Measurements from ENCODE around the gene KRTAP10-12.

The KRTAP10-12 gene

GRCh38 chr21:44699502-44700001 is 2.6 kb downstream of the KRTAP10-12 start:
- DNase-seq: no peak

DNA sequence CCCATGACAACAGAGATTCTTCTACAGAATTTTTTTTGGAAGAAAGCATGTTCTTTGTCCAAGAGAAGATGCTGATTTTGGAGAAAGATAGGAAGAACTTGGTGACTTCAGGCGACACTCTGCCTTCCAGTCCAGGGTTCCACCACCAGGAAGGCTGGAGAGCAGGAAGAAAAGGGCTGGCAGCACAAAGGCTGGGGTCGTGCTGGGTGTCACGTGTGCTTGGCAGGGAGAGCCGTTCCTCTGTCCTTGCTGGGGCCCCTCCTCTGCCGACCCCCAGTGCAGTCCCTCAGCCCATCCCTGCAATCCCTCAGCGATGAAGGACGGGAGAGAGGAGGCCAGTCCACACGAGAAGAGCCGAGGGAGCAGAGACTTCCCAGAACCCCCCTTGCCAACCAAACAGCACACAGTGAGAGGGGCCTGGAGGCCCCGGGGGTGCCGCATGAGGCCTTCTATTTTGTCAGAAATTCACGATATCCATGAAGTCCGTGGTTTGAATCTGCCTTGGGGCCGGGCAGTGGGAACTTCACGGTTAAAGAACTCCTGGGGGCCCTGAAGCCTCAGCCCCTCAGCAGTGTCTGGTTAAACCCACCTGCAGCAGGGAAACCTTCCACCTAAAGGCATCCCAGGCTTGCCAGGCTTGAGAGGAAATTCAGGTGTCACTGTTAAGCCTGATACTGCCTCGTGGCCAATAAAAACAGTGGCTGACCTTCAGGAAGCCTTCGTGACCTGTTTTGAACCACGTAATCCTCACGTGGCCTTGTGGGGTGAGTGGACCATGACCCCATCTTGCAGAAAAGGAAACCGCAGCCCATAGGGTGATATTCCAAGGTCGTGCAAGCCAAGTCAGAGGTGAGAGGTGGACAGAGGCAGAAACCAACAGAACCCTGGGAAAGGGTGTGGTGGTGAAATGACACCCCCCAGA is 3.4 kb downstream of the KRTAP10-12 start:
- no peak for DNase-seq

DNA sequence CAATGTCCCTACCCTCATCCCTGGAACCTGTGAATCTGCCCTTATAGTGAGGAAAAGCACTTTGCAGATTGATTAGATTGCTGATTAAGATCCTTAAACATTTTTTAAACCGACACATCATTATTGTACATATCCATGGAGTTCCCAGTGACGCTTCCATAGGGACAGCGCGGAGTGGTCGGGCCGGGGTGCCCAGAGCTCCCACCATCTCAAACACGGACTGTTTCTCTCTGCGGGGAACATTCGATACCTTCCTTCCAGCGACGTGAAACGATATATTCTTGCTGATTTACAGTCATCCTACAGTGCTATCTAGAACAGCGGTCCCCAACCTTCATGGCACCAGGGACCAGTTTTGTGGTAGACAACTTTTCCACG is 4.0 kb downstream of the KRTAP10-12 start:
- DNase-seq: no peak

GRCh38 chr21:44701541-44701940 is 4.6 kb downstream of the KRTAP10-12 start:
- DNase-seq: peak; percentile 37

DNA sequence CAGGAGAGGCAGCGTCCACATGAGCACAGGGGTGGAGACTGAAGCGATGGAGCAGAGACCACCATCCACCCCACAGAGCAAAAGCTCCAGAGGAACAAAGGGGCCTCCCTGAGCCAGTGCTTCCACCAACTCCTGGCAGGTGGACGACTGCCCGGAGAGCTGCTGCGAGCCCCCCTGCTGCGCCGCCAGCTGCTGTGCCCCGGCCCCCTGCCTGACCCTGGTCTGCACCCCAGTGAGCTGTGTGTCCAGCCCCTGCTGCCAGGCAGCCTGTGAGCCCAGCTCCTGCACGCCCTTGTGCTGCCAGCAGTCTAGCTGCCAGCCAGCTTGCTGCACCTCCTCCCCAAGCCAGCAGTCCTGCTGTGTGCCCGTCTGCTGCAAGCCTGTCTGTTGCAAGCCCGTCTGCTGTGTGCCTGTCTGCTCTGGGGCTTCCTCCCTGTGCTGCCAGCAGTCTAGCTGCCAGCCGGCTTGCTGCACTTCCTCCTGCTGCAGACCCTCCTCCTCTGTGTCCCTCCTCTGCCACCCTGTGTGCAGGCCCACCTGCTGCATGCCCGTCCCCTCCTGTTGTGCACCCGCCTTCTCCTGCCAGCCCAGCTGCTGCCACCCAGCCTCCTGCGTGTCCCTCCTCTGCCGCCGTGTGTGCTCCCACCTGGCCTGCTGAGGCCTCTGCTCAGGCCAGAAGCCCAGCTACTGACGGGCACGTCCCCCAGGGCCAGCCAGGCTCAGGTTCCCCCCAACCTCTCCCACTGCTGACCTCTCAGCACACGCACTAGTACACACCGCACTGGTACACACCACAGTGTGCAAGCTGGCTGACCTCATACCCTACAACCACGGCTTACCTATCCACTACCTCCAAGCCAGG is 5.4 kb downstream of the KRTAP10-12 start:
- DNase-seq: no peak

DNA sequence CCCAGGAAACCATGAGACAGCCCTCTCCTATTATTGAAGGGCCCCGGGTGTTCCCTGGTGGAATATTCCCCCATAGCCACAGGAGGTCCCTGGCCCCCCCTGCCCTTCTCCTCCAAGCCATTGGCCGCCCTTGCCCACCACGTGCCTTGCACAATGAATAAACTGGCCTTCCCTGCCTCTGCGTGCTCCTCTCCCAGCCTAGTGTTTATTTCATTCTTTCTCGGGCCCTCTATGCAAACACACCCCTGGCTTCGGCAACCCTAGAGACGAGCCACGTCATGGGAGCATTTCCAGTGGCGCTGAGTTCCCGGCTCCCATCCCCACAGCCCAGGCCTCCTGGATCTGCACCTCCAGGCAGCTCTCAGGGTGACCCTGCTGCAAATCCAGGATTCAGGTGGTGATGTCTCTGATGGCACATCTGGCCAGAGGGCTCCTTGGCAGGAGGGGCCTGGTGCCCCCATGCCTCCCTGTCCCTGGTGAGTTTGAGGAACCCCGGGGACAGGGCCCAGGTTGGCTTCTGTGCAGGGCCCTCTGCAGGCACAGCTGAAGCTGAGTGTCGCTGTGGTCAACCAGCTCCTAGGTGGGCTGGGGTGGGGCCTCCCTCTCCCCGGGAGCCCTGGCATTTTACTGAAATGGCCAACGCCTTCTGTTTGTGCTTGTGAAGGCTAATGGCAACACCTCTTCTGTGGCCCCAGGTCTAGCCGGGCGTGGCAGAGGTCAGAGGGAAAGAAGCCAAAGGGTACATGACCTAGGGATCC is 6.2 kb downstream of the KRTAP10-12 start:
- DNase-seq: no peak

GRCh38 chr21:44703731-44704635 is 7.0 kb downstream of the KRTAP10-12 start:
- no peak for DNase-seq

DNA sequence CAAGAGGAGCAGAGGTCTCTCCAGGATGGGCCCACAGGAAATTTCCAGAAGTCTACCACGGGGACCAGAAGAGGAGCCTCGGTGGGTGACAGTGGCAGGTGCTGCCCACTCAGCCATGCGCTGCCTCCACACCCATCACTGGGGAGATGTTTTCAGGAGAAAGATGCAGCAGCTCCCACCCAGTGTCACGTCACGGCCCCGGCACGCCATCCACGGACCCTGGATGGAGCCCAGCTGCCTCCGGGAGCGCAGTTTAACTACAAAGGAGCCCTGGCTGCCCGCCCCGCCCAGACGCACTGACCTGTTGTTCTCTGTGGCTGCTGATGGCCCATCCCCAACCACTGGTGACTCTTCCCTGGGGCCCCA is 7.6 kb downstream of the KRTAP10-12 start:
- no peak for DNase-seq

GRCh38 chr21:44706026-44706705 is 9.2 kb downstream of the KRTAP10-12 start:
- no peak for DNase-seq

DNA sequence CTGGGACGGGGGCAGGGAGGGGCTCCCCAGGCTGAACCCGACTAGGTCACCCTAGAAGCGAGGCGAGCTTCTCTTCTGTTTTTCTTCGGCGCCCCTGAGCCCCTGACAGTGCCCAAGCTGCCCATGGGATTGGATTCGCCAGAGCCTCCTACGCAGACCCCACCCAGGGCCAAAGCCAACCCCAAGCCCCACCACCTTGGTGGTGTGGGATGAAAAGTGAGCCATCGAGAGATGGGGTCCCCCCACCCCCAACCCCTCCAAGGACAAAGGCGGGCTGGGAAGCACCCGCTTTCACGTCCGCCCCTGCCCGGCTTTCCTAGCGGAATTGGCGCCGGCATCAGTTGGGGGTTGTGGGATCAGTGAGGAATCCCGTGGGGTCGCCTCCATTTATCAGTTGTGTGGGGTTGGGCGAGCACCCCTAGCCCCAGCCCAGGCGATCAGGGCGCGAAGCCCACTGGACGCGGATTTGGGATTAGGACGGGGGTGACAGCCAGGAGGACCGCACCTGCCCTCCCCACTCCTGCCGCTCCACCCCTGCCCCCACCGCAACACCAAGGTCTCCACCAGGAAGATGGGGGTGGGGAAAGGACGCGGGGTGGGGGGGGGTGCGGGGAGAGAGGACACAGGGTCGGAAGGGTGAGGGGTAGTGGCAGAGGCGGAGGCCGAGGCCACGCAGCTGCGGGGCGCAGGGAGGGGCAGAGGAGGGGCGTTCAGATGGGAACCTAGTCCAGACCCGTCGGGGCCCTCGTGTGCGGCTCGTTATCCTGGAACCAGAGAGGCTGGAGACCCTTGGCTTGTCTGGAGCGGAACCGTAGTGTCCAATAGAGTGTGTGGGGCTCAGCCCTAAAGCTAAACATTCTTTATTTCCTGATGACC is 10.0 kb downstream of the KRTAP10-12 start:
- no peak for DNase-seq

DNA sequence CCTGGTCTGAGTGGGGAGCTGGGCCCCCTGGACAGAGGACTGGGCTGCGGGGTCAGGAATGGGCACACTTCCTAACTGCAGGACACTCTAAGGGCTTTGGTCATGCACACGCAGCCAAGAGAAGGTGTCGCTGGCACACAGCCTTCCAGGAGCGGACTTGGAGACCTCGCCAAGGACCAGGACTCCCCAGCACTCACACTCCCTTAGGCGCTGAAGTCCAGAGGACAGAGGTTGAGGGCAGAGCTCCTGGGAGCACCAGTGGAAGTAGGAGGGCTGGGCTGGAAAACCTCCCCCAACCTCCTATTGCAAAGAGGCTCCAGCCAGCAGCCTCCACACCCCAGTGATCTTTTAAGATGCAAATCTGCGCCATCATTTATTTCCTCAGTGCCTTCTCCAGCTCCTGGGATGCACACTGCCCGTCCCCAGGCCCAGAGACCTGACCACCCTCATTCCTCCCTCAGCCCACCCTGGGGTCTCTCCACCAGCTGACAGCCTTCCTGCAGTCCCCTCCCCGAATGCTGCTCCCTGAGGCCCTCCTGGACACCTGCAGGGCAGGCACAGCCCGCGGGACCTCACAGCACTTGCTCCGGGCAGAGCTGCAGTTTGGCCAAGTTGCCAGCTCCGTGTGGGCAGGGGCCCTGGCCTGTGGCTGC is 11.4 kb downstream of the KRTAP10-12 start:
- no peak for DNase-seq

- DNase-seq: no peak
Observed at GRCh38 chr21:44708866-44709425, 12.0 kb downstream of the KRTAP10-12 start.

DNA sequence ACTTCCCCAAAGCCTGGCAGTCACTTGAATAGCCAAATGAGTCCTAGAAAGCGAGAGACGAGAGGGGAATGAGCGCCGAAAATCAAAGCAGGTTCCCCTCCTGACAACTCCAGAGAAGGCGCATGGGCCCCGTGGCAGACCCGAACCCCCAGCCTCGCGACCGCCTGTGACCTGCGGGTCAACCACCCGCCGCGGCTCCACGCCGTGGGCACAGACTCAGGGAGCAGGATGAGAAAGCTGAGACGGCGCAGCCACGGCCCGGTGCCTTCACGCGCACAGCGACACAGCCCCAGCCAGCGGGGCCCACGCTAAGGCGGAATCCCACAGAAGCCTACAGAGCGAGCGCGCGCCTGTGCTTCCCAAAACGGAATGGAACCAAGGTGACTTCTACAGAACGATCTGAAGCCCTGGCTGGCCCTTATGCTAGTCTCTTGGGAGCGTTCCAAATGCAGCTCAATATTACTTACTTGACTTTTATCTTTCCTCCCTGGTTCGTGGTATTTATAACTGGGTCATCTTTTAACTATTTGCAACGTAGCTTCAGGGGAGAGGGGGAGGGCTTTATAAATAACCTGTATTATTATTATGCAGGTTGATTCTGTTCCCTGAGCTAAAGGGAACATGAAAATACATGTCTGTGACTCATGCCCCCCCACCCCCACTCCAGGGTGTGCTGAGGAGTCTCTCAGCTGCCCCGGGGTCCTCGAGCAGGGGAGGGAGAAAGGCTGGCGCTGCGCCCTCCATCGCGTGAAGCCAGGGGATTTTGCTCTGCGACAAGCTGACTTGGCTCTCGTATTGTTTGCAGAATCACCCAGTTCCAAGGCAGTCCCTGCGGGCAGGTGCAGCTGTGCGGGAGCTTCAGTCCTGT is 12.7 kb downstream of the KRTAP10-12 start:
- no peak for DNase-seq

DNA sequence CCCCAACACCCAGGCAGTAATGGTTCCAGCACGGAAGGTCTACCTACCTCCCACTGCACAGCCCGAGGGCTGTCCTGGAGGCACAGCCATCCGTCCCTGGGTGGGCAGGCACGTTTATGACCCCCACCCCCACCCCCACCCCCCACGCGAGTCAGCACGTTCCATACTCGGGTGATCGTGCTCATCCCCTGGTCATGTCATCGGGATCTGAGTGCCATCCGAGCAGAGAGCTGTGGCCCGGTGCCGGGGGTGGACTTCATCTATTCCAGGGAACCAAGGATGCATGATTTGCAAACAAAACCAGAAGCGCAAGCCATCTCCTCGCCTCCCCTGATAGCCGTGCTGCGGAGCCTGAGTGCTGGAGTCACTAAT is 13.3 kb downstream of the KRTAP10-12 start:
- DNase-seq: no peak

- no peak for DNase-seq
Observed at GRCh38 chr21:44710756-44711326, 13.9 kb downstream of the KRTAP10-12 start.

DNA sequence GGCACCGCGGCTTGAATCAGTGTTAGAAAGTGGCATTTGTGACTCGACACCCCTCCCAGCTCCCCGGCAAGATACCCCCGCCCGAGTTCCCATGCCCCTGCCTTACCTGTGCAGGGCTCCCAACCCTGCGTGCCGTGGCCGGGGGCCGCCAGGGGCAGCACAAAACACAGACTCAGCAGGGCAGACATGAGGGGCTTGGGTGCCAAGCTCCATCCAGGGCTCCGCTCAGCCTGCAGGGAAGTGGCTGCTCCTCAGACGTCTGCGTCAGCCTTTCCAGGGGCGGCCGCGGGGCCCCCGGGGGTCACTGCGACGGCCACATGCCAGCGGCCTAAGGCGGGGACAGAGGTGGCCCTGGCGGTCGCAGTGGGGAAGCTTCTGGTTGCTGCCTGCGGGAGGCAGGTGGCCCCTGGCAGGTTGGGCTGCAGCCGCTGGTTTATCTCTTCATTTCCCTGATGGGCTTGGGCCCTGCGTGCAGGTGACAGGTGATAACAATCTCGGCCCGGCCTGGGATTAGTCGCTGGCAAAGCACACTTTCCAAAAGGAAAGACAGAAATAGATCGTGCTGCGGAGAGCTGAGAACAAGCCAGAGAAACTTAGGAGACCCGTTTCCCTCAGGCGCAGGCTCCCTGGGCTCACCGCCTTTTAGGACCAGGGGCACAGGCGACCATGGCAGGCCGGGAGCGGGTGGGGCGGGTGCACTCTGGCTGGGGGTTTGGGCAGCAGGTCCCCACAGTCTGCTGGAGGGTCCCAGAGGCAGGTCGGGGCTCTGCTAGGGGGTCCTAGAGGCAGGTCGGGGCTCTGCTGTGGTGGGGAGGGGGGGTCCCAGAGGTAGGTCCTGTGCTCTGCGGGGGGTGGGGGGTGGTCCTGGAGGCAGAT is 14.6 kb downstream of the KRTAP10-12 start, which contains the start of gene TSPEAR:
TSPEAR (minus strand) TSS at position 246 of the 876 bp plus-strand sequence; CDS start at position 188, 58 bp downstream.
- DNase-seq: no peak

Measured in NCI-H524 treated with DMSO at 0.1 percent for 48 hours (cell line).